GM12874 (cell line): Measurements from ENCODE around the gene CCDC177.

ENCODE experiments used
- CTCF ChIP-seq: IDR thresholded peaks from 2 replicates; pipeline ENCODE4 v1.5.1; 2011; ENCODE audit warnings: low read depth, mild to moderate bottlenecking, control low read depth, low read length, moderate library complexity; ENCODE audit not compliant: insufficient read depth

Gene CCDC177

GRCh38 chr14:69593018-69593677 is 18.5 kb upstream of the CCDC177 start:
- TF ChIP-seq CTCF: no peak

GRCh38 chr14:69591317-69591716 is 16.6 kb upstream of the CCDC177 start:
- TF ChIP-seq CTCF: no peak

GRCh38 chr14:69587389-69587788 is 12.7 kb upstream of the CCDC177 start:
- TF ChIP-seq CTCF: no peak

GRCh38 chr14:69586404-69586803 is 11.7 kb upstream of the CCDC177 start:
- TF ChIP-seq CTCF: no peak

GRCh38 chr14:69584389-69584788 is 9.7 kb upstream of the CCDC177 start:
- TF ChIP-seq CTCF: no peak

- TF ChIP-seq CTCF: no peak
These were observed 8.2 kb upstream of the CCDC177 start for GRCh38 chr14:69582829-69583228.

GRCh38 chr14:69582212-69582611 is 7.5 kb upstream of the CCDC177 start:
- TF ChIP-seq CTCF: no peak
